GM12878 (cell line): ENCODE data around the gene DISP2. TPM values are rescaled to one million over a fixed set of nuclear protein-coding genes. Genes with fewer than 3 reads are reported as not detected.

Experiments used
- ATAC-seq: fragments of 200-7000 bp; cut with Tn5 transposase; 3 replicates; pipeline ENCODE4 v1.9.1; 2020; ENCODE audit warnings: mild to moderate bottlenecking, moderate library complexity
- BruUV-seq: library from RNA; stranded (reverse); fragments of 400-500 nt; replicated peaks from 2 replicates; lab custom pipeline; 2021; lab: Mats Ljungman, UMichigan
- CTCF ChIA-PET: fragments of 300-600 bp; sonication (Branson Sonifier 250); formaldehyde crosslinking; extraction: SDS; loops from one replicate; lab custom pipeline; 2021; ENCODE audit warnings: inconsistent platforms; lab: Yijun Ruan, JAX
- POLR2A ChIA-PET: fragments of 350-600 bp; formaldehyde crosslinking; extraction: SDS; loops from one replicate; lab custom pipeline; 2021; ENCODE audit warnings: inconsistent platforms; lab: Charles Lee
- RAD21 ChIA-PET: fragments of 300-600 bp; sonication (Branson Sonifier 250); formaldehyde crosslinking; loops from one replicate; lab custom pipeline; 2023; ENCODE audit warnings: antibody characterized with exemption; ENCODE audit not compliant: unreplicated experiment; lab: Charles Lee
- SMC1A ChIA-PET: fragments of 300-600 bp; sonication (Branson Sonifier 250); formaldehyde crosslinking; loops from one replicate; lab custom pipeline; 2023; ENCODE audit not compliant: unreplicated experiment, uncharacterized antibody; lab: Charles Lee
- DNase-seq: peaks from one replicate; pipeline ENCODE4 v3.0.0-alpha.2; 2011; ENCODE audit warnings: low read depth, low spot score
- FAIRE-seq: peaks from 3 replicates; lab custom pipeline; 2011; peaks lifted over from hg19 to GRCh38; lab: Jason Lieb, UNC
- H2AFZ ChIP-seq: 2 replicates; pipeline ENCODE4 v1.6.0; 2011; ENCODE audit warnings: low read depth, low read length, control low read depth; ENCODE audit not compliant: control insufficient read depth
- H3K27ac ChIP-seq: 2 replicates; pipeline ENCODE4 v1.5.1; 2011; ENCODE audit warnings: control low read depth; ENCODE audit not compliant: control insufficient read depth, insufficient read depth
- H3K27me3 ChIP-seq, 2 experiments: replicated peaks in 1 of 2; 2 replicates each; pipeline versions ENCODE4 v1.6.0 to v1.6.1; 2011; ENCODE audit warnings: low read length in 1 of 2; ENCODE audit not compliant: control insufficient read depth in 2 of 2, insufficient read depth in 2 of 2
- H3K36me3 ChIP-seq, 2 experiments: 2 replicates each; pipeline ENCODE4 v1.5.1; 2011; ENCODE audit warnings: low read length in 1 of 2; ENCODE audit not compliant: control insufficient read depth in 2 of 2, insufficient read depth in 2 of 2
- H3K4me1 ChIP-seq: 2 replicates; pipeline ENCODE4 v1.6.1; 2011; ENCODE audit warnings: mild to moderate bottlenecking, low read length, moderate library complexity, mixed read lengths; ENCODE audit not compliant: control insufficient read depth, insufficient read depth
- H3K4me2 ChIP-seq: 2 replicates; pipeline ENCODE4 v1.6.0; 2011; ENCODE audit warnings: control low read depth; ENCODE audit not compliant: control insufficient read depth, insufficient read depth
- H3K4me3 ChIP-seq: fragments of 200-600 bp; sonication (generic); 2 replicates; pipeline ENCODE4 v1.5.1; 2016
- H3K79me2 ChIP-seq: 2 replicates; pipeline ENCODE4 v1.6.0; 2011; ENCODE audit warnings: low read length; ENCODE audit not compliant: control insufficient read depth, insufficient read depth
- H3K9ac ChIP-seq: 2 replicates; pipeline ENCODE4 v1.8.0; 2011; ENCODE audit warnings: low read length, control low read depth, mixed read lengths; ENCODE audit not compliant: control insufficient read depth, insufficient read depth
- H3K9me3 ChIP-seq: replicated peaks from 3 replicates; pipeline ENCODE4 v1.5.1; 2011; ENCODE audit warnings: mild to moderate bottlenecking, low read length; ENCODE audit not compliant: control insufficient read depth, insufficient read depth
- H4K20me1 ChIP-seq: 2 replicates; pipeline ENCODE4 v1.6.0; 2011; ENCODE audit not compliant: control insufficient read depth, insufficient read depth
- ASH2L ChIP-seq: fragments of 300-600, 200-600 bp; sonication (generic); IDR thresholded peaks from 2 replicates; pipeline ENCODE4 v1.6.1; 2017; ENCODE audit warnings: low read depth, mild to moderate bottlenecking, borderline replicate concordance
- BACH1 ChIP-seq: fragments of 450-650 bp; IDR thresholded peaks from 2 replicates; pipeline ENCODE4 v1.6.1; 2017; ENCODE audit warnings: mild to moderate bottlenecking, borderline replicate concordance
- BHLHE40 ChIP-seq, 2 experiments: fragments of 450-650 bp in 1 of 2; IDR thresholded peaks; 2 replicates each; pipeline ENCODE4 v1.6.1; 2011 to 2017; ENCODE audit warnings: low read depth in 2 of 2, borderline replicate concordance in 1 of 2, improper control_type of control experiment in 1 of 2, low read length in 1 of 2, mild to moderate bottlenecking in 1 of 2
- ESRRA ChIP-seq: IDR thresholded peaks from 2 replicates; pipeline ENCODE4 v1.6.1; 2012; ENCODE audit warnings: mild to moderate bottlenecking, low read length, improper control_type of control experiment
- MTA3 ChIP-seq: IDR thresholded peaks from 2 replicates; pipeline ENCODE4 v1.6.1; 2012; ENCODE audit warnings: low read length, inconsistent platforms, borderline replicate concordance
- NFXL1 ChIP-seq: fragments of 450-650 bp; IDR thresholded peaks from 2 replicates; pipeline ENCODE4 v1.6.1; 2017; ENCODE audit warnings: antibody characterized with exemption, mild to moderate bottlenecking, borderline replicate concordance
- POLR2AphosphoS5 ChIP-seq: IDR thresholded peaks from 2 replicates; pipeline ENCODE4 v1.6.1; 2011; ENCODE audit warnings: mild to moderate bottlenecking, low read length, inconsistent platforms
- RUNX3 ChIP-seq: IDR thresholded peaks from 2 replicates; pipeline ENCODE4 v1.6.1; 2012; ENCODE audit warnings: low read length, inconsistent platforms
- YY1 ChIP-seq: IDR thresholded peaks from 2 replicates; pipeline ENCODE4 v1.6.1; 2011; ENCODE audit warnings: low read depth, mild to moderate bottlenecking, low read length
- ZNF207 ChIP-seq: fragments of 450-650 bp; IDR thresholded peaks from 2 replicates; pipeline ENCODE4 v1.6.1; 2014; ENCODE audit warnings: antibody characterized with exemption, mild to moderate bottlenecking, borderline replicate concordance
- ZNF24 ChIP-seq: fragments of 450-650 bp; IDR thresholded peaks from 2 replicates; pipeline ENCODE4 v1.6.1; 2017; ENCODE audit warnings: antibody characterized with exemption, mild to moderate bottlenecking
- WGBS: methylation state at CpG from one replicate; pipeline ENCODE4 v1.1.6; 2016; ENCODE audit warnings: low lambda C conversion rate; ENCODE audit not compliant: insufficient replicate concordance, insufficient coverage; ENCODE audit errors: missing lambda C conversion rate; 5-methylcytosine and 5-hydroxymethylcytosine counted together
- in situ Hi-C: fragments of 300-500 bp; cut with MboI; formaldehyde crosslinking; loops from 9 replicates; pipeline ENCODE4 v1.14.3; 2018; ENCODE audit warnings: mixed read lengths
- intact Hi-C: fragments of 100-400 bp; cut with micrococcal nuclease; formaldehyde crosslinking; loops from one replicate; pipeline ENCODE4 v1.14.2; 2022; ENCODE audit not compliant: unreplicated experiment
- polyA plus RNA-seq, 11 experiments: library from polyadenylated mRNA; depleted of rRNA in 4 of 11; unstranded in 6 of 11; stranded (reverse) in 5 of 11; fragments of >200 nt; fragmentation: Nextera tagmentation in 4 of 11; fragmentation: Illumina TruSeq in 1 of 11; extraction: Ambion mirVana in 4 of 11; extraction: Trizol in 1 of 11; gene quantifications; 1 replicate in 1 of 11; 2 replicates in 10 of 11; pipeline versions ENCODE4 v1.2.1 to v1.2.3, GENCODE V29; 2011 to 2016; ENCODE audit warnings: inconsistent platforms in 2 of 11, missing spikeins in 2 of 11, low read depth in 1 of 11
- total RNA-seq, 4 experiments: library from RNA; depleted of rRNA in 3 of 4; stranded (reverse); fragments of >200 nt in 3 of 4; fragmentation: Illumina TruSeq in 1 of 4; extraction: Trizol in 1 of 4; gene quantifications; 2 replicates each; pipeline versions ENCODE4 v1.2.1 to v1.2.3, GENCODE V29; 2013 to 2021

Gene DISP2
- total and polyA plus RNA-seq, 10 of the 15 experiments (the other 5 are each of a cell fraction or from before 2014, with no cell fraction given), result under 0.01 to 0.20 (median 0.12) TPM; not detected in 7

DNA sequence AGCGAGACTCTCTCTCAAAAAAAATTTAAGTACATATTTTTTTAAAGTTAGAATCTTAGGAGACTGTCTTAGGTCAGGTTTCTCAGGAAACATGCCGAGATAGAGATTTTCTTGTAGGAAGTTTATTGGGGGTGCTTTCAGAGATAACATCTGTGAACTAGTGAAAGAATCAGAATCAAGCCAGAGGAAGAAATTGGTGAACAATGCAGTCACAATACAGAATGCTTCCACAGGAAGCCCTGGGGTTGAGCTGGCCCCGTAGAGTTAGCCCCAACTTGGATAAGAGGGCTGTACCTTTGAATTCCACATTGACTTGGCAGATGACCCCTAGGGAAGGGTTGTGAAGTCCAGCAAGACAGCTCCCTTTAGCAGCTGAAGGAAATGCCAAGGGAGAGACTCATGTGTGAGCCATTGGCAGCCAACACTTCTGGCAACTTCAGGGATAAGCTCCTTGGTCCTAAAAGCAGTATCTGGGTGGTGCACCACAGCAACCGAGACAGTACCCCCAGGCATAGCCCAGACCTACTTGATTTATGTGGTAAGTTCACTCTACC, 43.2 kb upstream of the DISP2 start:
- H3K4me1 ChIP-seq, result 0 out of 2 replicates have a peak, but pooled peaks cover 5% of the 10 kb centered on the region
- H3K9ac ChIP-seq, result no peak overlapping the region
- BruUV-seq, result no TSS peak
- H3K36me3 ChIP-seq, result no peaks in the 10 kb centered on the region
- ChIA-PET CTCF (interaction anchor here (0.6 to 17.6 kb wide), 8 partner anchors 8 to 719 kb away, joined by 3 to 336 read pairs (median 4); partner anchors contain the start of genes CCDC9B and INAFM2), POLR2A (interaction anchor here (1.6 kb wide), 1 partner anchor 36 kb away, joined by 5 read pairs; no protein-coding TSS in a partner anchor), SMC1A (interaction anchor here (7.6 to 10.0 kb wide), 2 partner anchors 22 to 36 kb away, joined by 42 to 83 read pairs; no protein-coding TSS in a partner anchor), RAD21 (interaction anchor here (1.9 kb wide), 1 partner anchor 36 kb away, joined by 4 read pairs; no protein-coding TSS in a partner anchor)
- FAIRE-seq (no peak), DNase-seq (no peak), ATAC-seq (no peak)
- no peaks in the 10 kb centered on the region for H4K20me1 ChIP-seq
- H3K27me3 ChIP-seq, result peaks cover 0 to 3% of the 10 kb centered on the region in 2 experiments; a peak in 2 of 4 replicates
- 30% methylated on average over 4 of the region's 4 CpGs for WGBS
- H3K9me3 ChIP-seq, result no peaks in the 10 kb centered on the region
- no peaks in the 10 kb centered on the region for H3K79me2 ChIP-seq
- H3K4me2 ChIP-seq, result no peak overlapping the region
- H3K4me3 ChIP-seq, result no peak overlapping the region
- H2AFZ ChIP-seq, result no peak overlapping the region
- intact Hi-C loops, result no loop called here
- no peak overlapping the region for H3K27ac ChIP-seq
- TF ChIP-seq NFXL1 (no peak), BACH1 (no peak), POLR2AphosphoS5 (no peak), RUNX3 (no peak), ASH2L (no peak), ZNF24 (no peak), ESRRA (no peak), ZNF207 (no peak), BHLHE40 (IDR thresholded peaks at IDR 0.05; ENCODE audit: borderline replicate concordance in 1 of 2, low read depth in 2 of 2, low read length in 1 of 2) (no peak), YY1 (no peak), MTA3 (no peak)
- in situ Hi-C loops, result loop anchor here (5.0 kb wide), 1 partner anchor 37 kb away; no protein-coding TSS in a partner anchor
